OCI-LY1 (cell line): ENCODE data around the gene TTYH1.

Experiments used
- H2AFZ ChIP-seq: fragments of 200-600 bp; sonication (generic), shearing (Covaris generic); 2 replicates; pipeline ENCODE4 v1.6.0; 2014; ENCODE audit warnings: antibody characterized with exemption, mild to moderate bottlenecking, low read length
- H3F3A ChIP-seq: fragments of 200-600 bp; sonication (generic), shearing (Covaris generic); 2 replicates; pipeline ENCODE4 v1.6.0; 2014; ENCODE audit warnings: mild to moderate bottlenecking, antibody characterized with exemption, low read length, moderate library complexity; ENCODE audit not compliant: insufficient read depth
- H3K27ac ChIP-seq: fragments of 200-600 bp; sonication (generic); 2 replicates; pipeline ENCODE4 v1.5.1; 2014; ENCODE audit warnings: low read length, mixed run types, mild to moderate bottlenecking, low read depth; ENCODE audit not compliant: poor library complexity, severe bottlenecking
- H3K27me3 ChIP-seq: fragments of 200-600 bp; sonication (generic); 2 replicates; pipeline ENCODE4 v1.6.0; 2014; ENCODE audit warnings: antibody characterized with exemption, mild to moderate bottlenecking, low read length, moderate library complexity; ENCODE audit not compliant: insufficient read depth
- H3K36me3 ChIP-seq: fragments of 200-600 bp; sonication (generic); 2 replicates; pipeline ENCODE4 v1.6.1; 2014; ENCODE audit warnings: mild to moderate bottlenecking, antibody characterized with exemption, low read length, moderate library complexity, mixed read lengths; ENCODE audit not compliant: insufficient read depth
- H3K4me1 ChIP-seq: fragments of 200-600 bp; sonication (generic); 2 replicates; pipeline ENCODE4 v1.5.1; 2014; ENCODE audit warnings: mild to moderate bottlenecking, low read length, moderate library complexity; ENCODE audit not compliant: insufficient read depth, severe bottlenecking
- H3K4me2 ChIP-seq: fragments of 200-600 bp; sonication (generic), shearing (Covaris generic); 2 replicates; pipeline ENCODE4 v1.6.1; 2014; ENCODE audit warnings: low read length
- H3K4me3 ChIP-seq: fragments of 200-600 bp; sonication (generic); 2 replicates; pipeline ENCODE4 v1.5.1; 2014; ENCODE audit warnings: low read length, low read depth, mild to moderate bottlenecking, mixed read lengths; ENCODE audit not compliant: poor library complexity, severe bottlenecking
- H3K79me2 ChIP-seq: fragments of 200-600 bp; shearing (Covaris generic); 2 replicates; pipeline ENCODE4 v1.6.1; 2016; ENCODE audit warnings: mixed run types, low read length, mixed read lengths; ENCODE audit not compliant: insufficient read depth
- H3K9ac ChIP-seq: fragments of 200-600 bp; sonication (generic), shearing (Covaris generic); 2 replicates; pipeline ENCODE4 v1.6.1; 2014; ENCODE audit warnings: mild to moderate bottlenecking, low read length, mixed read lengths
- H3K9me2 ChIP-seq: fragments of 200-600 bp; sonication (generic), shearing (Covaris generic); 2 replicates; pipeline ENCODE4 v1.6.1; 2014; ENCODE audit warnings: low read depth, mild to moderate bottlenecking, low read length, mixed read lengths
- H3K9me3 ChIP-seq: fragments of 200-600 bp; shearing (Covaris generic); 2 replicates; pipeline ENCODE4 v1.6.1; 2014; ENCODE audit warnings: low read length, mixed read lengths
- H4K20me1 ChIP-seq: fragments of 200-600 bp; sonication (generic), shearing (Covaris generic); 2 replicates; pipeline ENCODE4 v1.6.0; 2016; ENCODE audit warnings: mild to moderate bottlenecking, low read length; ENCODE audit not compliant: insufficient read depth
- EZH2 ChIP-seq: fragments of 200-600 bp; sonication (generic), shearing (Covaris generic); IDR thresholded peaks from 2 replicates; pipeline ENCODE4 v1.8.0; 2017; ENCODE audit warnings: borderline replicate concordance, mixed run types, mild to moderate bottlenecking, antibody characterized with exemption, low read length, moderate library complexity, mixed read lengths
- TF ChIP-seq, protein P1 (sequence below): fragments of 200-600 bp; sonication (generic), shearing (Covaris generic); IDR thresholded peaks from 2 replicates; pipeline ENCODE4 v1.5.1; 2017; ENCODE audit warnings: mild to moderate bottlenecking, antibody characterized with exemption, low read length, moderate library complexity, mixed read lengths

Gene TTYH1

GRCh38 chr19:54451997-54452396, 36.7 kb downstream of the TTYH1 start:
- no peaks in the 10 kb centered on the region for H3K9me3 ChIP-seq
- no peak overlapping the region for H3K4me3 ChIP-seq
- no peak overlapping the region for H3K4me2 ChIP-seq
- H3K9ac ChIP-seq, result no peak overlapping the region; the same call in 1 of the 2 replicates
- H3K27me3 ChIP-seq, result no peaks in the 10 kb centered on the region
- no peak overlapping the region for H3K27ac ChIP-seq
- no peaks in the 10 kb centered on the region for H3F3A ChIP-seq
- no peak for TF ChIP-seq EZH2
- TF ChIP-seq, protein P1, sequence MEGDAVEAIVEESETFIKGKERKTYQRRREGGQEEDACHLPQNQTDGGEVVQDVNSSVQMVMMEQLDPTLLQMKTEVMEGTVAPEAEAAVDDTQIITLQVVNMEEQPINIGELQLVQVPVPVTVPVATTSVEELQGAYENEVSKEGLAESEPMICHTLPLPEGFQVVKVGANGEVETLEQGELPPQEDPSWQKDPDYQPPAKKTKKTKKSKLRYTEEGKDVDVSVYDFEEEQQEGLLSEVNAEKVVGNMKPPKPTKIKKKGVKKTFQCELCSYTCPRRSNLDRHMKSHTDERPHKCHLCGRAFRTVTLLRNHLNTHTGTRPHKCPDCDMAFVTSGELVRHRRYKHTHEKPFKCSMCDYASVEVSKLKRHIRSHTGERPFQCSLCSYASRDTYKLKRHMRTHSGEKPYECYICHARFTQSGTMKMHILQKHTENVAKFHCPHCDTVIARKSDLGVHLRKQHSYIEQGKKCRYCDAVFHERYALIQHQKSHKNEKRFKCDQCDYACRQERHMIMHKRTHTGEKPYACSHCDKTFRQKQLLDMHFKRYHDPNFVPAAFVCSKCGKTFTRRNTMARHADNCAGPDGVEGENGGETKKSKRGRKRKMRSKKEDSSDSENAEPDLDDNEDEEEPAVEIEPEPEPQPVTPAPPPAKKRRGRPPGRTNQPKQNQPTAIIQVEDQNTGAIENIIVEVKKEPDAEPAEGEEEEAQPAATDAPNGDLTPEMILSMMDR, result no peak
- no peaks in the 10 kb centered on the region for H4K20me1 ChIP-seq
- peaks cover 28% of the 10 kb centered on the region for H3K4me1 ChIP-seq
- peaks cover 69% of the 10 kb centered on the region for H3K36me3 ChIP-seq
- peaks cover 42% of the 10 kb centered on the region for H3K79me2 ChIP-seq
- no peak overlapping the region for H2AFZ ChIP-seq
- no peaks in the 10 kb centered on the region for H3K9me2 ChIP-seq

GRCh38 chr19:54452626-54453025, 37.4 kb downstream of the TTYH1 start:
- Histone ChIP-seq H3K4me3 (no peak overlapping the region), H3K79me2 (peaks cover 36% of the 10 kb centered on the region), H3K9me3 (no peaks in the 10 kb centered on the region), H3K9me2 (no peaks in the 10 kb centered on the region), H3K9ac (no peak overlapping the region), H3K36me3 (peaks cover 70% of the 10 kb centered on the region), H2AFZ (no peak overlapping the region), H3F3A (no peaks in the 10 kb centered on the region), H4K20me1 (no peaks in the 10 kb centered on the region), H3K27me3 (no peaks in the 10 kb centered on the region), H3K4me2 (no peak overlapping the region), H3K4me1 (peaks cover 21% of the 10 kb centered on the region), H3K27ac (no peak overlapping the region)
- TF ChIP-seq, protein P1, result no peak
- TF ChIP-seq EZH2, result no peak

- no peaks in the 10 kb centered on the region for H4K20me1 ChIP-seq
- H3K4me2 ChIP-seq, result no peak overlapping the region
- peaks cover 28% of the 10 kb centered on the region for H3K79me2 ChIP-seq
- no peaks in the 10 kb centered on the region for H3K9me3 ChIP-seq
- H2AFZ ChIP-seq, result no peak overlapping the region
- no peaks in the 10 kb centered on the region for H3F3A ChIP-seq
- no peaks in the 10 kb centered on the region for H3K27me3 ChIP-seq
- H3K36me3 ChIP-seq, result peaks cover 85% of the 10 kb centered on the region
- no peak overlapping the region for H3K9ac ChIP-seq
- H3K27ac ChIP-seq, result no peak overlapping the region
- H3K4me3 ChIP-seq, result no peak overlapping the region
- peaks cover 18% of the 10 kb centered on the region for H3K4me1 ChIP-seq
- H3K9me2 ChIP-seq, result no peaks in the 10 kb centered on the region
- TF ChIP-seq, protein P1, result no peak
- no peak for TF ChIP-seq EZH2
These were observed 38.9 kb downstream of the TTYH1 start for GRCh38 chr19:54453921-54454780.
